ENCODE data around the gene C12orf60.

GRCh38 chr12:14765398-14765797 lies 38.1 kb upstream of the C12orf60 start:
- TF ChIP-seq CTCF (IDR thresholded peaks at IDR 0.05) (no peak), POLR2A (IDR thresholded peaks at IDR 0.05) (no peak)
